ENCODE results near the gene EMC8. TPM values are rescaled to one million over a fixed set of nuclear protein-coding genes. Genes with fewer than 3 reads are reported as not detected.

The EMC8 gene
- total and polyA plus RNA-seq, 10 of the 15 experiments (the other 5 are each of a cell fraction or from before 2014, with no cell fraction given), result 7.8 to 62.0 (median 33.5) TPM

DNA sequence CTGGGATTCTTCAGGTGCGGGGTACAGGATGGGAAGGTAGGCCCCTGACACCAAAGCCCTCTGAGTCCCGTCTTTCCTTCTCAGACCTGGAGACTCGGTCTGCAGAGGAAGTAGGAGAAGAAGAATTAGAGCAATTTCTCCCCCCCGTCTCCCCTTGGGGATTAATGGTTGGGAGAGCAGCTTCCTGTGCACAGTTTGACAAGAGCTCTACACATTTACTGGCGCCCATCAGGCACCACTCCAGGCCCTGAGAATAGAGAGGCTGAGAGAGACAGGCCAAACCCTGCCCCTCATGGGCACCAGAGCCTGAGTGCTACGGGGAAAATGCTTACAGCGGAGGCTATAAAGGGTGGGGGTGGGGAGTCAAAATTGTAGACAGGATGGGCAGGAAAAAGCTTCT, 44.9 kb downstream of the EMC8 start:
- no peak overlapping the region for H3K9ac ChIP-seq (ENCODE audit: control insufficient read depth, insufficient read depth, low read length)
- in situ Hi-C loops (cut with MboI) (no loop called here), intact Hi-C loops (cut with micrococcal nuclease; ENCODE audit: unreplicated experiment) (no loop called here)
- peak overlapping the region; percentile 25; the same call in 1 of the 2 replicates for H3K27ac ChIP-seq (ENCODE audit: control insufficient read depth, insufficient read depth)
- RAD21 ChIA-PET (ENCODE audit: unreplicated experiment), result interaction anchor here (1.0 to 1.2 kb wide), 2 partner anchors 18 to 138 kb away, joined by 4 to 5 read pairs; no protein-coding TSS in a partner anchor
- CTCF ChIA-PET, result interaction anchor here (1.1 to 2.0 kb wide), 4 partner anchors 18 to 138 kb away, joined by 3 to 6 read pairs (median 4); no protein-coding TSS in a partner anchor
- H3K9me3 ChIP-seq (replicated peaks; ENCODE audit: control insufficient read depth, insufficient read depth, low read length), result no peaks in the 10 kb centered on the region
- ATAC-seq (0 out of 3 replicates have a peak, but pooled peaks have one; percentile 4), FAIRE-seq (no peak), DNase-seq (ENCODE audit: low read depth, low spot score) (no peak)
- H3K79me2 ChIP-seq (ENCODE audit: control insufficient read depth, insufficient read depth, low read length), result no peaks in the 10 kb centered on the region
- TF ChIP-seq BHLHE40 (IDR thresholded peaks at IDR 0.05; ENCODE audit: borderline replicate concordance in 1 of 2, low read depth in 2 of 2, low read length in 1 of 2) (0 out of 4 replicates have a peak, but pooled peaks of 1 of the 2 experiments have one; percentile 13), IKZF1 (conservative IDR thresholded peaks at IDR 0.05) (peak; percentile 35; the same call in 1 of the 2 replicates), IKZF2 (IDR thresholded peaks at IDR 0.05) (peak; percentile 25 to 44; a peak in 2 of 4 replicates), MEF2B (IDR thresholded peaks at IDR 0.05; ENCODE audit: partially characterized antibody, poor library complexity, severe bottlenecking) (peak; percentile 80), SPI1 (IDR thresholded peaks at IDR 0.05; ENCODE audit: borderline replicate concordance, insufficient read depth, low read depth, low read length) (no peak), CHD1 (IDR thresholded peaks at IDR 0.05; ENCODE audit: low read depth, low read length) (no peak), EP300 (IDR thresholded peaks at IDR 0.05; ENCODE audit: borderline replicate concordance in 1 of 2, control insufficient read depth in 1 of 2, low read depth in 2 of 2, low read length in 2 of 2) (no peak), YBX1 (IDR thresholded peaks at IDR 0.05) (no peak)
- TF ChIP-seq, protein P1, sequence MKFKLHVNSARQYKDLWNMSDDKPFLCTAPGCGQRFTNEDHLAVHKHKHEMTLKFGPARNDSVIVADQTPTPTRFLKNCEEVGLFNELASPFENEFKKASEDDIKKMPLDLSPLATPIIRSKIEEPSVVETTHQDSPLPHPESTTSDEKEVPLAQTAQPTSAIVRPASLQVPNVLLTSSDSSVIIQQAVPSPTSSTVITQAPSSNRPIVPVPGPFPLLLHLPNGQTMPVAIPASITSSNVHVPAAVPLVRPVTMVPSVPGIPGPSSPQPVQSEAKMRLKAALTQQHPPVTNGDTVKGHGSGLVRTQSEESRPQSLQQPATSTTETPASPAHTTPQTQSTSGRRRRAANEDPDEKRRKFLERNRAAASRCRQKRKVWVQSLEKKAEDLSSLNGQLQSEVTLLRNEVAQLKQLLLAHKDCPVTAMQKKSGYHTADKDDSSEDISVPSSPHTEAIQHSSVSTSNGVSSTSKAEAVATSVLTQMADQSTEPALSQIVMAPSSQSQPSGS (IDR thresholded peaks at IDR 0.05; ENCODE audit: low read length), result no peak
- no TSS peak for BruUV-seq (replicated peaks)
- H3K36me3 ChIP-seq (ENCODE audit: control insufficient read depth in 2 of 2, insufficient read depth in 2 of 2, low read length in 1 of 2), result no peaks in the 10 kb centered on the region
- no peak overlapping the region for H3K4me3 ChIP-seq
- peak overlapping the region; percentile 21; the same call in 1 of the 2 replicates for H2AFZ ChIP-seq (ENCODE audit: control insufficient read depth, low read depth, low read length)
- WGBS (ENCODE audit: insufficient coverage, insufficient replicate concordance, low lambda C conversion rate, missing lambda C conversion rate), result 0% methylated on average over 7 of the region's 7 CpGs
- no peaks in the 10 kb centered on the region; a peak in 1 of 4 replicates for H3K27me3 ChIP-seq (replicated peaks in 1 of 2; ENCODE audit: control insufficient read depth in 2 of 2, insufficient read depth in 2 of 2, low read length in 1 of 2)
- H3K4me1 ChIP-seq (ENCODE audit: control insufficient read depth, insufficient read depth, low read length), result peaks cover 80% of the 10 kb centered on the region
- H4K20me1 ChIP-seq (ENCODE audit: control insufficient read depth, insufficient read depth), result peaks cover 3% of the 10 kb centered on the region; the same call in 1 of the 2 replicates
- SMC1A ChIA-PET (ENCODE audit: uncharacterized antibody, unreplicated experiment), result interaction anchor here (1.0 to 1.4 kb wide), 2 partner anchors 18 to 19 kb away, joined by 3 read pairs; no protein-coding TSS in a partner anchor
- POLR2A ChIA-PET, result no interaction called here
- peak overlapping the region; percentile 99 for H3K4me2 ChIP-seq (ENCODE audit: control insufficient read depth, insufficient read depth)

Data from GM12878 (cell line).